HCT116 (cell line): ENCODE data around the gene UNC79. TPM values are rescaled to one million over a fixed set of nuclear protein-coding genes. Genes with fewer than 3 reads are reported as not detected.

Experiments
- ATAC-seq: fragments of 200-7000 bp; cut with Tn5 transposase; 2 replicates; pipeline ENCODE4 v1.9.1; 2020; ENCODE audit warnings: mild to moderate bottlenecking, moderate library complexity
- BruUV-seq: library from RNA; stranded (reverse); fragments of 400-500 nt; replicated peaks from 2 replicates; lab custom pipeline; 2021; lab: Mats Ljungman, UMichigan
- CTCF ChIA-PET: fragments of 300-600 bp; sonication (Branson Sonifier 250); formaldehyde crosslinking; loops from one replicate; lab custom pipeline; 2021; ENCODE audit warnings: antibody characterized with exemption; lab: Charles Lee
- POLR2A ChIA-PET: fragments of 300-600, 350-600 bp; sonication (Branson Sonifier 250); formaldehyde crosslinking; loops from one replicate; lab custom pipeline; 2021; ENCODE audit warnings: antibody characterized with exemption; lab: Charles Lee
- RAD21 ChIA-PET, 2 experiments: fragments of 300-600 bp; sonication (Branson Sonifier 250); formaldehyde crosslinking; loops; one replicate each; lab custom pipeline; 2023; ENCODE audit warnings: low total read pairs in 2 of 2; ENCODE audit not compliant: uncharacterized antibody in 2 of 2, unreplicated experiment in 2 of 2, low non-redundant PET in 1 of 2; lab: Charles Lee
- DNase-seq: peaks from one replicate; pipeline ENCODE4 v3.0.0-alpha.2; 2010; ENCODE audit warnings: low read depth, low spot score
- H2AFZ ChIP-seq: fragments of 200-600 bp; shearing (Covaris generic), sonication (generic); 2 replicates; pipeline ENCODE4 v1.6.1; 2017; ENCODE audit warnings: low read depth, mixed run types, mixed read lengths, antibody characterized with exemption, low read length; ENCODE audit not compliant: poor library complexity, severe bottlenecking
- H3K27ac ChIP-seq: 2 replicates; pipeline ENCODE4 v1.5.1; 2012; ENCODE audit warnings: low read depth, low read length
- H3K27me3 ChIP-seq: fragments of 200-600 bp; sonication (generic); 2 replicates; pipeline ENCODE4 v1.6.1; 2016; ENCODE audit warnings: mixed run types, low read length, mixed read lengths; ENCODE audit not compliant: insufficient read depth
- H3K36me3 ChIP-seq, 2 experiments: fragments of 200-500 bp in 1 of 2; fragments of 200-600 bp in 1 of 2; sonication (Bioruptor generic) in 1 of 2; sonication (generic) in 1 of 2; 2 replicates each; pipeline versions ENCODE4 v1.5.1 to v1.6.1; 2014 to 2016; ENCODE audit warnings: low read length in 2 of 2, inconsistent platforms in 1 of 2, mixed read lengths in 1 of 2, mixed run types in 1 of 2; ENCODE audit not compliant: insufficient read depth in 2 of 2, control insufficient read depth in 1 of 2
- H3K4me1 ChIP-seq, 2 experiments: fragments of 200-600 bp in 1 of 2; sonication (generic) in 1 of 2; 2 replicates each; pipeline versions ENCODE4 v1.5.1 to v1.6.1; 2012 to 2017; ENCODE audit warnings: low read length in 2 of 2, inconsistent platforms in 1 of 2, mild to moderate bottlenecking in 1 of 2, mixed read lengths in 1 of 2, mixed run types in 1 of 2, moderate library complexity in 1 of 2; ENCODE audit not compliant: insufficient read depth in 2 of 2, control insufficient read depth in 1 of 2
- H3K4me2 ChIP-seq: fragments of 200-600 bp; sonication (generic); 2 replicates; pipeline ENCODE4 v1.6.1; 2017; ENCODE audit warnings: mixed run types, low read length, mixed read lengths
- H3K4me3 ChIP-seq, 2 experiments: fragments of 200-600 bp in 1 of 2; sonication (generic) in 1 of 2; replicated peaks in 1 of 2; 2 replicates each; pipeline ENCODE4 v1.5.1; 2011 to 2016; ENCODE audit warnings: low read length in 2 of 2, control low read depth in 1 of 2, low read depth in 1 of 2, mild to moderate bottlenecking in 1 of 2, mixed read lengths in 1 of 2, mixed run types in 1 of 2
- H3K79me2 ChIP-seq: fragments of 200-600 bp; sonication (generic); 2 replicates; pipeline ENCODE4 v1.6.1; 2017; ENCODE audit warnings: mild to moderate bottlenecking, mixed run types, low read length, moderate library complexity, mixed read lengths; ENCODE audit not compliant: insufficient read depth
- H3K9ac ChIP-seq: fragments of 200-600 bp; sonication (generic); 2 replicates; pipeline ENCODE4 v1.6.1; 2016; ENCODE audit warnings: low read length, mixed read lengths
- H3K9me2 ChIP-seq: fragments of 200-600 bp; sonication (generic), shearing (Covaris generic); 2 replicates; pipeline ENCODE4 v1.6.1; 2017; ENCODE audit warnings: mixed run types, mild to moderate bottlenecking, moderate library complexity; ENCODE audit not compliant: insufficient read depth
- H3K9me3 ChIP-seq, 2 experiments: fragments of 200-500 bp in 1 of 2; fragments of 200-600 bp in 1 of 2; sonication (Bioruptor generic) in 1 of 2; sonication (generic) in 1 of 2; 2 replicates each; pipeline ENCODE4 v1.6.1; 2014 to 2017; ENCODE audit warnings: low read length in 2 of 2, mixed read lengths in 2 of 2, inconsistent platforms in 1 of 2, low read depth in 1 of 2, mild to moderate bottlenecking in 1 of 2, mixed run types in 1 of 2, moderate library complexity in 1 of 2; ENCODE audit not compliant: control insufficient read depth in 1 of 2, insufficient read depth in 1 of 2
- H4K20me1 ChIP-seq: fragments of 200-600 bp; sonication (generic), shearing (Covaris generic); 2 replicates; pipeline ENCODE4 v1.6.1; 2017; ENCODE audit warnings: mixed run types, mild to moderate bottlenecking, moderate library complexity; ENCODE audit not compliant: insufficient read depth
- EGR1 ChIP-seq: IDR thresholded peaks from 2 replicates; pipeline ENCODE4 v1.6.1; 2012; ENCODE audit warnings: low read depth
- EZH2 ChIP-seq: fragments of 200-600 bp; sonication (generic); IDR thresholded peaks from 2 replicates; pipeline ENCODE4 v1.6.1; 2017; ENCODE audit warnings: antibody characterized with exemption, mixed run types
- EZH2phosphoT487 ChIP-seq: fragments of 200-600 bp; IDR thresholded peaks from 2 replicates; pipeline ENCODE4 v1.6.1; 2018; ENCODE audit warnings: antibody characterized with exemption, borderline replicate concordance
- FOSL1 ChIP-seq: IDR thresholded peaks from 2 replicates; pipeline ENCODE4 v1.6.1; 2012; ENCODE audit warnings: low read depth
- POLR2A ChIP-seq: IDR thresholded peaks from 2 replicates; pipeline ENCODE4 v1.7.0; 2011; ENCODE audit warnings: borderline replicate concordance; ENCODE audit not compliant: insufficient read depth, insufficient read length; ENCODE audit errors: extremely low read depth
- POLR2AphosphoS5 ChIP-seq: IDR thresholded peaks from 2 replicates; pipeline ENCODE4 v1.6.1; 2011; ENCODE audit warnings: mild to moderate bottlenecking, low read depth, low read length, moderate library complexity
- RAD21 ChIP-seq: IDR thresholded peaks from 2 replicates; pipeline ENCODE4 v1.6.1; 2012; ENCODE audit warnings: low read depth, mild to moderate bottlenecking
- REST ChIP-seq: IDR thresholded peaks from 2 replicates; pipeline ENCODE4 v1.6.1; 2012; ENCODE audit warnings: low read depth
- SIN3A ChIP-seq: IDR thresholded peaks from 2 replicates; pipeline ENCODE4 v1.6.1; 2012; ENCODE audit warnings: low read depth
- SP1 ChIP-seq: IDR thresholded peaks from 2 replicates; pipeline ENCODE4 v1.6.1; 2012; ENCODE audit warnings: low read depth
- TCF7L2 ChIP-seq: IDR thresholded peaks from 2 replicates; pipeline ENCODE4 v1.7.0; 2011; ENCODE audit warnings: borderline replicate concordance, inconsistent platforms; ENCODE audit not compliant: insufficient read depth, insufficient read length; ENCODE audit errors: extremely low read depth
- YY1 ChIP-seq: IDR thresholded peaks from 2 replicates; pipeline ENCODE4 v1.6.1; 2011; ENCODE audit warnings: low read length, low read depth, moderate library complexity, mild to moderate bottlenecking; ENCODE audit not compliant: insufficient replicate concordance; ENCODE audit errors: extremely low read depth
- ZBTB33 ChIP-seq: IDR thresholded peaks from 2 replicates; pipeline ENCODE4 v1.6.1; 2011; ENCODE audit warnings: mild to moderate bottlenecking, low read length, moderate library complexity; ENCODE audit not compliant: insufficient replicate concordance; ENCODE audit errors: extremely low read depth
- ZNF274 ChIP-seq: fragments of 200-500 bp; sonication (Bioruptor generic); IDR thresholded peaks from 2 replicates; pipeline ENCODE4 v1.6.1; 2014; ENCODE audit warnings: mild to moderate bottlenecking, low read depth, low read length, inconsistent platforms
- intact Hi-C: fragments of 100-400 bp; cut with micrococcal nuclease; formaldehyde crosslinking; loops from 2 replicates; pipeline ENCODE4 v1.10.0; 2022
- total RNA-seq: library from RNA; stranded (reverse); gene quantifications from one replicate; pipeline ENCODE4 v1.2.1, GENCODE V29; 2021; ENCODE audit not compliant: unreplicated experiment

The UNC79 gene
- total RNA-seq, 1 experiment from 2014 or later: 0.10 TPM

- Histone ChIP-seq H3K4me3 (no peak overlapping the region), H2AFZ (no peak overlapping the region), H3K4me2 (no peak overlapping the region), H3K27ac (no peak overlapping the region), H3K9me2 (no peaks in the 10 kb centered on the region), H3K9ac (no peak overlapping the region)
- ATAC-seq: no peak
- POLR2A ChIA-PET: no interaction called here
- RAD21 ChIA-PET: no interaction called here
- TF ChIP-seq EZH2: no peak
- no peak for TF ChIP-seq POLR2A
- no peak for TF ChIP-seq EZH2phosphoT487
- TF ChIP-seq ZBTB33: no peak
- TF ChIP-seq SIN3A: no peak
- no peak for TF ChIP-seq SP1
- no peak for TF ChIP-seq EGR1
- no peak for TF ChIP-seq FOSL1
- no peak for TF ChIP-seq POLR2AphosphoS5
- TF ChIP-seq YY1: no peak
- TF ChIP-seq TCF7L2: no peak
- no peak for TF ChIP-seq RAD21
- no peak for TF ChIP-seq ZNF274
- no peak for TF ChIP-seq REST
- TF ChIP-seq, all 23 proteins: peak for 0
- H3K4me1 ChIP-seq: peaks cover 0 to 4% of the 10 kb centered on the region in 2 experiments; a peak in 1 of 4 replicates
- no peaks in the 10 kb centered on the region for H3K27me3 ChIP-seq
- CTCF ChIA-PET: no interaction called here
- H4K20me1 ChIP-seq: no peaks in the 10 kb centered on the region
- no peaks in the 10 kb centered on the region for H3K36me3 ChIP-seq
- no TSS peak for BruUV-seq
- DNase-seq: no peak
- intact Hi-C loops: no loop called here
- no peaks in the 10 kb centered on the region for H3K9me3 ChIP-seq
- no peaks in the 10 kb centered on the region for H3K79me2 ChIP-seq
Measured at GRCh38 chr14:93708800-93709199, 278.1 kb downstream of the UNC79 start.
